ENCODE results near the gene TIAM2. TPM values are rescaled to one million over a fixed set of nuclear protein-coding genes. Genes with fewer than 3 reads are reported as not detected.
"Not testable (repeated sequence)": the region's sequence is repeated elsewhere in the genome, so short reads cannot be mapped to it uniquely, and the experiment has no call there.

TIAM2 gene
- total RNA-seq, 2 experiments from 2014 or later = 4.9 to 5.6 TPM

DNA sequence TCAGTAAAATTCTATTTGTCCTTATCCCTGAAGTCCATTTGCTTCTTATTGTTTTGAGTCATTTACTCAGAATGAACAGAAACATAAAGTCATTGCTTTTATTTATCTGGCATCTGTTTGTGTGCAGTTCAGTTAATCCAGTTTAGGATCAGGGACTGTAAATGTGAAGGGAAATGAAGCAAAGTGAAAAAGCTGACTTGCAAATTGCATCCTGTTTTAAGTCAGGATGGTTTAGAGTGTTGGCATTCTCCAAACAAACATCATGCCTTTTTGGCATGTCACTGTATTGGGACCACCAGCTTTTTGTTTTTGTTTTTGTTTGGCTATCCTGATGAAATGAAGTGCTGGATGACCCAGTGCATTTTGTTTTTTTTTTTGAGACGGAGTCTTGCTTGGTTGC is 168.5 kb downstream of the TIAM2 start:
- CTCF ChIA-PET = interaction anchor here (1.5 kb wide), 1 partner anchor 10 kb away, joined by 7 read pairs; no protein-coding TSS in a partner anchor
- Mint-ChIP-seq H3K4me1 (peaks cover 22% of the 10 kb centered on the region), H3K4me3 (no peak overlapping the region)

DNA sequence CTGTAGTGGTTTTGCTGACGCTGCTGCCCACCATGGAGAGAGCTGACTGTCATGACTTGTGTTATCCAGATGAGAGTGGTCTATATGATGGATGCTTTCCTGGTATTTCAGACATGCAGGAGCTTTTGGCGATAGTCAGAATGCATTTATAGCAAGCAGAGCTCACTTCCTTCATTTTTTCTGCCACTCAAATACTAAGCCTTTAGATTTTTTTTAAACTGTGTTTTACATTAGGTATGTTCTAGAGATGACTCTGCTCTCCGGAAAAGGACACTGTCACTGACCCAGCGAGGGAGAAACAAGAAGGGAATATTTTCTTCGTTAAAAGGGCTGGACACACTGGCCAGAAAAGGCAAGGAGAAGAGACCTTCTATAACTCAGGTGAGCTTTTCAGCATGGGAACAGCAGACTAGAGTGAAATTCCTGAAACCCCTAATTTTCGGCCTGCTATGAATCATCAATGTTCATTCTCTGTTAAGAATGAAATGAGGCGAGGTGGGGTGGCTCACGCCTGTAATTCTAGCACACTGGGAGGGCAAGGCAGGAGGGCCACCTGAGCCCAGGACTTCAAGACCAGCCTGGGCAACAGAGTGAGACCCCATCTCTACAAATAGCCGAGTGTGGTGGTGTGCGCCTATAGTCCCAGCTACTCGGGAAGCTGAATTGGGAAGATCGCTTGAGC is 170.1 kb downstream of the TIAM2 start:
- no peaks in the 10 kb centered on the region for H3K27me3 Mint-ChIP-seq
- H3K4me3 Mint-ChIP-seq = no peak overlapping the region
- H3K9me3 Mint-ChIP-seq = peaks cover 3% of the 10 kb centered on the region
- H3K4me1 Mint-ChIP-seq = peaks cover 21% of the 10 kb centered on the region
- peaks cover 7% of the 10 kb centered on the region for H3K36me3 Mint-ChIP-seq (ENCODE audit: low read depth)
- ChIA-PET POLR2A (no interaction called here), CTCF (interaction anchor here (0.6 to 2.3 kb wide), 5 partner anchors 10 to 931 kb away, joined by 3 to 7 read pairs (median 5); no protein-coding TSS in a partner anchor)
- no peak for DNase-seq
- no peak overlapping the region for H3K27ac Mint-ChIP-seq

More for the DNA sequence above, 168.5 kb downstream of the TIAM2 start:
- Mint-ChIP-seq H3K9me3 (peaks cover 11% of the 10 kb centered on the region), H3K36me3 (ENCODE audit: low read depth) (peaks cover 11% of the 10 kb centered on the region), H3K27ac (no peak overlapping the region), H3K27me3 (no peaks in the 10 kb centered on the region)
- POLR2A ChIA-PET = no interaction called here
- no peak for DNase-seq

DNA sequence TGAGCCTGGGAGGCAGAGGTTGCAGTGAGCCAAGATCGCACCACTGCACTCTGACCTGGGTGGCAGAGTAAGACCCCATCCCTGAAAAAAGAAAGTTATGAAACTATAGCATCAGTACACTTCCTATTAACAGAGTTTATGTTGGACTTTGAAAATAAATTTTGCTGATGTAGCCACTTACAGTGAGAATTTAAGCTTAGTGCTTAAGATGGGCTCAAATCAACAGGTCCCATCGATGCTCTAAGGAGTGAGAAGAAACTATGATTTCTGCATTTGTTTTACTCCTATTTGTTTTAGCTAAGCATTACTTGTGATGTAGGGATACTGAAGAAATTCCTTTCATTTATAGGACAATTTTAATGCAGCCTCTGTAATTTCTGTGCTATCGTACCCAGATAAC is 175.4 kb downstream of the TIAM2 start:
- DNase-seq = no peak
- peak overlapping the region; percentile 97 for H3K27ac Mint-ChIP-seq
- CTCF ChIA-PET = interaction anchor here (0.6 to 3.2 kb wide), 9 partner anchors 12 to 247 kb away, joined by 3 to 16 read pairs (median 4); no protein-coding TSS in a partner anchor
- H3K36me3 Mint-ChIP-seq (ENCODE audit: low read depth) = peaks cover 3% of the 10 kb centered on the region
- H3K4me3 Mint-ChIP-seq = peak overlapping the region; percentile 55
- peaks cover 52% of the 10 kb centered on the region for H3K4me1 Mint-ChIP-seq
- H3K27me3 Mint-ChIP-seq = no peaks in the 10 kb centered on the region
- no peaks in the 10 kb centered on the region for H3K9me3 Mint-ChIP-seq
- POLR2A ChIA-PET = interaction anchor here (1.5 kb wide), 1 partner anchor 16 kb away, joined by 6 read pairs; no protein-coding TSS in a partner anchor

DNA sequence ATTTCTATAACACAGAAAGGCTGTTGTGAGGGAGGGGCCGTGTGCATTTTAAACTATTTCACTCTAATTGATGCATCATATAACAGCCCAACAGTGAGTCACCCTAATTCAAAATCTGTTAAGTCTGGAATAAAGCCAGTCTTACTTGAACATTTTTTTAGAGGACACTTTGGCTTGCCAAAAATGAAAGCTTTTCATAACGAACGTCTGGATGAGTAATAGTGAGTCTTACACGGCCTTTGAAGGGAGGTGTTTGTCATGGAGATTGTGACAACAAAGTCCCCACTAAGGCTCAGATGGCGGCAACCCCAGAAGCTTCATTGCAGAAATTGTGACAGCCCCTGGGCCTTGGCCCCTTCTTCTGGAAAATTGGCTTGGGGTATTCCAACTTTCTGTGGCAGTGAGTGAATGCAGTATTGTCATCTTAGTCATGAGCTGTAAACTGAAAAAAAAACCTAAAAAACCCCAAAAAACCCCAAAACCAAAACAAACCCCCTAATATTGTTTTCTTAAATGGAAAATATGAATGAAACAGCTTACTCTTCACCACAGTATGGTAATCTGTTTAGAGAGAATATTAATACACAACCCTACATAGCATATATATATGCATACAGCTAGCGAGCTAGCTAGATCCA is 176.1 kb downstream of the TIAM2 start:
- Mint-ChIP-seq H3K27me3 (no peaks in the 10 kb centered on the region), H3K4me1 (peaks cover 52% of the 10 kb centered on the region), H3K4me3 (peak overlapping the region; percentile 55), H3K27ac (peak overlapping the region; percentile 97), H3K36me3 (ENCODE audit: low read depth) (peaks cover 3% of the 10 kb centered on the region), H3K9me3 (no peaks in the 10 kb centered on the region)
- peak; percentile 86 for DNase-seq
- ChIA-PET POLR2A (interaction anchor here (0.5 to 1.5 kb wide), 2 partner anchors 17 to 104 kb away, joined by 4 to 6 read pairs; no protein-coding TSS in a partner anchor), CTCF (interaction anchor here (0.9 to 3.2 kb wide), 11 partner anchors 13 to 496 kb away, joined by 3 to 16 read pairs (median 4); no protein-coding TSS in a partner anchor)

DNA sequence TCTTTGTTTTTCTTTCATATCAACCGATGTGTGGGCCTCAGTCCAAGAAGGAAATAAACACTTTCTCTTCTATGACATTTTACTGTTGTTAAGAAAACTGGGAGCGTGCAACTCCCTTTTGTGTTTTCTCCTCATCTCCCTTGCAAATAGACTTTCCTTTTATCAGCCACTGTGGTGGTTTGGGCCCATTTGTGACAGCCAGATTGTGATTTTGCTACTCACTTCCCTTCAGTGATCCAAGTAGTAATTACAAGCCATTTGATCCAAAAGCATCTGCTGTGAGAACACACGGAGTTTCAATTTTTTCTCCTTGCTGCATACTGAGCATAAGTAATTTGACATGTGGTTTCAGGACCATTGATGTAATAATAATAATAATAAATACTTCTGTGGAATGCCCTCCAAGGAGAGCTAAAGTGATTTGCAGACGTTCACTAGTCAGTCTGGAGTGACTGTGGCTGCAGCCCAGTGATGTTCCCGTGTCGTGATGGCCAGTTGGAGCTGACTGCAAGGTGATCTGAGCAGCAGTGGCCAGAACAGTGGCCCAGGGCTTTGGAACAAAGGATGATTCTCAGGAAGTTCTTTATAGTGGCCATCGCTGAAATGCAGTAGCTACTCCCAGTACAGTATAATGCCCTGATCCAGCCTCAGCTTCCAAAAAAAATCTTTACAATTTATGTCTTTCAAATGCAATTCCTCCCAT is 176.8 kb downstream of the TIAM2 start:
- H3K9me3 Mint-ChIP-seq = no peaks in the 10 kb centered on the region
- peak overlapping the region; percentile 97 for H3K27ac Mint-ChIP-seq

DNA sequence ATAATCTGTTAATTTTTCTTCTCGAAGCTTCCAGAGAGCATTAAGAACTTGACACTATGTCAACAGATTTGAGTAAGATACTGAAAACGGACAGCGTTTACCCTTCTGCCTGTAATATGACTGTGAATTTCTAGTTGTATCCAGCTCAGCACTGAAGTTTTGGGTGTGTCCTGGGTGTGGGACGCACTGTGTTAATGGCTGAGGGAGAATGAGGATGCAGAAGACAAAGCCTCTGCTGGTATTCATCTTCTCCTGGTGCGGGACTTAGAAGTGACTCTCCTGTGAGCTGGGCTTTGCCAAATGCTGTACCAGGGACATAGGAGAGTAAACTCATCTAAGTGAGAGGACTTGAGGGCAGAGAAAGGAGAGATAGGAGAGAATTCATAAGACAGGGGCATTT is 178.4 kb downstream of the TIAM2 start:
- POLR2A ChIA-PET = no interaction called here
- H3K4me1 Mint-ChIP-seq = peaks cover 51% of the 10 kb centered on the region
- H3K9me3 Mint-ChIP-seq = no peaks in the 10 kb centered on the region
- no peak overlapping the region for H3K27ac Mint-ChIP-seq
- CTCF ChIA-PET = interaction anchor here (0.6 to 1.6 kb wide), 6 partner anchors 15 to 1815 kb away, joined by 3 to 5 read pairs (median 4); no protein-coding TSS in a partner anchor
- no peak for DNase-seq
- no peak overlapping the region for H3K4me3 Mint-ChIP-seq
- H3K27me3 Mint-ChIP-seq = no peaks in the 10 kb centered on the region
- H3K36me3 Mint-ChIP-seq (ENCODE audit: low read depth) = peaks cover 3% of the 10 kb centered on the region

More for the DNA sequence above, 176.8 kb downstream of the TIAM2 start:
- POLR2A ChIA-PET = interaction anchor here (1.5 kb wide), 1 partner anchor 17 kb away, joined by 6 read pairs; no protein-coding TSS in a partner anchor
- H3K4me1 Mint-ChIP-seq = peaks cover 51% of the 10 kb centered on the region
- CTCF ChIA-PET = interaction anchor here (0.7 to 3.2 kb wide), 12 partner anchors 13 to 496 kb away, joined by 3 to 16 read pairs (median 4); no protein-coding TSS in a partner anchor
- no peak for DNase-seq
- peak overlapping the region; percentile 55 for H3K4me3 Mint-ChIP-seq
- H3K36me3 Mint-ChIP-seq (ENCODE audit: low read depth) = peaks cover 3% of the 10 kb centered on the region
- no peaks in the 10 kb centered on the region for H3K27me3 Mint-ChIP-seq

DNA sequence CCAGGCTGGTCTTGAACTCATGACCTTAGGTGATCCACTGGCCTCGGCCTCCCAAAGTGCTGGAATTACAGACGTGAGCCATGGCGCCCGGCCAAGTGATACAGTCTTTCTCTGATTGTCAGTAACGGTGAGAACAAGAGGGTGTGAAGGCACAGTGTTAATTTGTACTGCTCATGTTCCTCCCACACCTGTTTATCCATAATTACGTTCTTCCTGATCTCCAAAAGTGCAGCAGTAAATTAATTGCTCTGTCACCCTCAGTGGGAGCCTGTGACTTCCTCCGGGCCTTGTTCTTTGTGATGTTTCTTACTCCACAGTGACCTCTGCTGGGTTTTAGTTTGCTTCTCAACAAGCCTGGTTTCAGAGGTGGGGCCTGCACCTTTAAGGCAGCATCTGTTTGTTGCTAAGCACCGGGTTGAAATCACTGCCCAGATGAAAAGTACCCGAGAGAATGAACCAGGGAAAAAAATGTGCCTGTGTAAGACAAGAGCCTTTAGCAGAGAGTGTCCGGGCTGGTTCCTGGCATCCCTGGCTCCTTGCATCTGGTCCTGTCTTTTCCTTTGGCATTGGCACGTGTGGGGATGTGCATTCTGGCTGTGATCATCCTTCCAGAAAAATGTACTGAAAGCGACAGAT is 179.6 kb downstream of the TIAM2 start:
- POLR2A ChIA-PET = no interaction called here
- H3K36me3 Mint-ChIP-seq (ENCODE audit: low read depth) = no peaks in the 10 kb centered on the region
- no peaks in the 10 kb centered on the region for H3K9me3 Mint-ChIP-seq
- CTCF ChIA-PET = interaction anchor here (0.9 to 1.3 kb wide), 3 partner anchors 14 to 247 kb away, joined by 4 to 5 read pairs (median 4); no protein-coding TSS in a partner anchor
- DNase-seq = peak; percentile 84
- no peak overlapping the region for H3K4me3 Mint-ChIP-seq
- peaks cover 47% of the 10 kb centered on the region for H3K4me1 Mint-ChIP-seq
- peak overlapping the region; percentile 32 for H3K27ac Mint-ChIP-seq
- no peaks in the 10 kb centered on the region for H3K27me3 Mint-ChIP-seq

DNA sequence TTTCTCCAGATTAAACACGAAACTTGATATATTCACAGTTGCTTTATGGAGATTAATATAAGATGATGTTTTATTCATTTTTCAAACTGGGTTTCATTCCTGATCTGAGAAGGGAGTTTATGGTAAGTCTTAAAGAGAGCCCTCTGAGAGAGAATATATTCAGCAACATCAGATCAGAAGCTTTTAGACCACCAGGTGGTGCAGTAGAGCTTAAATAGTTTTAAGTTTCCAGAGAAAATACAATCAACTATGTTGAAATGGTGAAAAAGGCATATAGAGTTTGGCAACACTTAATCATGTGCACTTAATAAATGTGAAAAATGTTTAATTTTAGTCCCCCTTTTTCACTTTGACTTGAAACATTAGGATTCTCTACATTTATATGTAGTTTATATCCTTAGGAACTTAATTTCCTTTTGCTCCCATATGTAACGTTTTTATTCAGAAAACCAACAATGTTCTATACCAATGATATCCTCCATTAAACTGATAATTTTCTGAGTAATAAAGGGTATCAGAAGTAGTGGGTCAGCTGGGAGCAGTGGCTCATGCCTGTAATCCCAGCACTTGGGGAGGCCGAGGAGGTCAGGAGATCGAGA is 182.3 kb downstream of the TIAM2 start:
- H3K4me3 Mint-ChIP-seq = no peak overlapping the region
- no peaks in the 10 kb centered on the region for H3K27me3 Mint-ChIP-seq
- ChIA-PET CTCF (interaction anchor here (0.8 to 2.5 kb wide), 15 partner anchors 8 to 502 kb away, joined by 3 to 15 read pairs (median 5); partner anchors contain the start of gene TFB1M), POLR2A (no interaction called here)
- DNase-seq = peak; percentile 71
- peaks cover 25% of the 10 kb centered on the region for H3K4me1 Mint-ChIP-seq
- no peak overlapping the region for H3K27ac Mint-ChIP-seq
- H3K9me3 Mint-ChIP-seq = no peaks in the 10 kb centered on the region
- no peaks in the 10 kb centered on the region for H3K36me3 Mint-ChIP-seq (ENCODE audit: low read depth)

DNA sequence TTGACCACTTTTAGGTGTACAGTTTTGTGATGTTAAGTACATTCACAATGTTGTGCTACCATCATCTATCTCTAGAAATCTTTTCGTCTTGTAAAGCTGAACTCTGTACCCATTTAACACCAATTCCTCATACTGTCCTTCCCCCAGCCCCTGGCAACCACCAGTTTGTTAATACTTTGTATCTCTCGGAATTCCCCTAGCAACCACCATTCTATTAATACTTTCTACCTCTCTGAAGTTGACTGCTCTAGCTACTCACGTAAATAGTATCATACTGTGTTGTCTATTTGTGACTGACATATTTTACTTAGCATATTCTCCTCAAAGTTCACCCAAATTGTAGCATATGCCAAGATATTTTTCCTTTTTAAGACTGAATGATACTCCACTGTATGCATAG is 186.4 kb downstream of the TIAM2 start:
- Mint-ChIP-seq H3K36me3 (ENCODE audit: low read depth) (no peaks in the 10 kb centered on the region), H3K4me1 (peaks cover 6% of the 10 kb centered on the region), H3K27me3 (no peaks in the 10 kb centered on the region), H3K27ac (no peak overlapping the region), H3K4me3 (no peak overlapping the region), H3K9me3 (no peaks in the 10 kb centered on the region)
- POLR2A ChIA-PET = no interaction called here
- DNase-seq = no peak
- CTCF ChIA-PET = no interaction called here

DNA sequence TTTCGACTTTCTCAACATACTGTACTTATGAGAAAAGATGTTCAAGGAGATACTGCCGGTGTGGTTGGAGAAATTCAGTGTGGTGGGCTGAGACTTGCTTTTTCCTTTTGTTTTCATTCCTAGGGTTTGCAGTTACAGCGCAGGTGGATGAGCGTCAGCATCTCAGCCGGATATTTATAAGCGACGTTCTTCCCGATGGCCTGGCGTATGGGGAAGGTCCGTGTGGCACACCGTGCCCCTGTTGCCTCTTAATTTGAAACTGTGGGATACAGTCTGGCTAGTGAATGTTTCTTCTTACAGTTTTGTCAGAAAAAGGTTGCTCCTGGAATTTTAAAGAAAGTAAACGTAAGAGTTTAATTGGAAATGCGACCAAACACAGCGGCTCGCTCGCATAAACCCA is 187.0 kb downstream of the TIAM2 start:
- no peak overlapping the region for H3K4me3 Mint-ChIP-seq
- H3K36me3 Mint-ChIP-seq (ENCODE audit: low read depth) = no peaks in the 10 kb centered on the region
- H3K4me1 Mint-ChIP-seq = peaks cover 7% of the 10 kb centered on the region
- H3K9me3 Mint-ChIP-seq = no peaks in the 10 kb centered on the region
- POLR2A ChIA-PET = no interaction called here
- CTCF ChIA-PET = no interaction called here
- no peak overlapping the region for H3K27ac Mint-ChIP-seq
- no peak for DNase-seq
- no peaks in the 10 kb centered on the region for H3K27me3 Mint-ChIP-seq

DNA sequence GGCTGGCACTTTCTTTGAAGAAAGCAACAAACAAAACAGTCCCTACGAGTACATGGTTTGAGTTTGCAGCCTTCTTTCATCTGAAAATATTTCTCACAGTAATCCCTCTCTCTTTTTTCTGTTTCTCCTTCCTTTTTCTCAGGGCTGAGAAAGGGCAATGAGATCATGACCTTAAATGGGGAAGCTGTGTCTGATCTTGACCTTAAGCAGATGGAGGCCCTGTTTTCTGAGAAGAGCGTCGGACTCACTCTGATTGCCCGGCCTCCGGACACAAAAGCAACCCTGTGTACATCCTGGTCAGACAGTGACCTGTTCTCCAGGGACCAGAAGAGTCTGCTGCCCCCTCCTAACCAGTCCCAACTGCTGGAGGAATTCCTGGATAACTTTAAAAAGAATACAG is 188.0 kb downstream of the TIAM2 start:
- DNase-seq = no peak
- CTCF ChIA-PET = interaction anchor here (1.3 kb wide), 1 partner anchor 65 kb away, joined by 3 read pairs; no protein-coding TSS in a partner anchor
- H3K27me3 Mint-ChIP-seq = no peaks in the 10 kb centered on the region
- POLR2A ChIA-PET = no interaction called here
- H3K4me1 Mint-ChIP-seq = peaks cover 15% of the 10 kb centered on the region
- H3K4me3 Mint-ChIP-seq = no peak overlapping the region
- no peaks in the 10 kb centered on the region for H3K9me3 Mint-ChIP-seq
- no peak overlapping the region for H3K27ac Mint-ChIP-seq
- no peaks in the 10 kb centered on the region for H3K36me3 Mint-ChIP-seq (ENCODE audit: low read depth)

DNA sequence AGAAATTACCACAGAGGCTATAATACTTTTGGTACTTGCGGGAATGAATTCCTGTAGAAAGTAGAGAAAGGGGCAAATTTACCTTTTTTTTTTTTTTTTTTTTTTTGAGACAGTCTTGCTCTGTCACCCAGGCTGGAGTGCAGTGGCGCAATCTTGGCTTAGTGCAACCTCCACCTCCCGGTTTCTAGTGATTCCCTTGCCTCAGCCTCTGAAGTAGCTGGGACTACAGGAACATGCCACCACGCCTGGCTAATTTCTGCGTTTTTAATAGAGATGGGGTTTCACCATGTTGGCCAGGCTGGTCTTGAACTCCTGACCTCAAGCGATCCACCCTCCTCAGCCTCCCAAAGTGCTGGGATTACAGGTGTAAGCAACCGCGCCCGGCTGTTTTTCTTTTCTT is 189.9 kb downstream of the TIAM2 start:
- ChIA-PET POLR2A (interaction anchor here (0.6 kb wide), 1 partner anchor 523 kb away, joined by 3 read pairs; no protein-coding TSS in a partner anchor), CTCF (interaction anchor here (0.6 to 1.7 kb wide), 2 partner anchors 7 to 24 kb away, joined by 3 to 6 read pairs; no protein-coding TSS in a partner anchor)
- not testable (repeated sequence) for H3K27me3 Mint-ChIP-seq; DNase-seq; H3K4me3 Mint-ChIP-seq; H3K9me3 Mint-ChIP-seq; H3K36me3 Mint-ChIP-seq (ENCODE audit: low read depth); H3K27ac Mint-ChIP-seq
- peaks cover 33% of the 10 kb centered on the region for H3K4me1 Mint-ChIP-seq

Data from activated CD4-positive, alpha-beta T cell treated with anti-CD3 and anti-CD28 coated beads, Interleukin-2, amount 10 ng/mL, durations not matched to agents 7 days and 5 days (primary cell).